Colon (tissue), 2 donors: ENCODE data around the gene RPL7A.
"Not testable (repeated sequence)": the region's sequence is repeated elsewhere in the genome, so short reads cannot be mapped to it uniquely, and the experiment has no call there.

Source experiments
- FAIRE-seq: peaks from 2 replicates; lab custom pipeline; 2012; peaks lifted over from hg19 to GRCh38; lab: Jason Lieb, UNC
- donor health status: control.
- donor health status: control.

RPL7A gene

GRCh38 chr9:133369422-133369821 is 21.4 kb downstream of the RPL7A start:
- no peak for FAIRE-seq

GRCh38 chr9:133369933-133370332 is 21.9 kb downstream of the RPL7A start:
- FAIRE-seq, result no peak

GRCh38 chr9:133370685-133371084 is 22.7 kb downstream of the RPL7A start:
- no peak for FAIRE-seq

GRCh38 chr9:133371261-133371711 is 23.3 kb downstream of the RPL7A start:
- no peak for FAIRE-seq

- no peak for FAIRE-seq
Measured at GRCh38 chr9:133372144-133372543, 24.1 kb downstream of the RPL7A start.

GRCh38 chr9:133374612-133375115 is 26.6 kb downstream of the RPL7A start:
- no peak for FAIRE-seq

GRCh38 chr9:133375116-133375723 is 27.2 kb downstream of the RPL7A start:
- no peak for FAIRE-seq

GRCh38 chr9:133375724-133376654 is 28.0 kb downstream of the RPL7A start, which contains the start of the genes STKLD1 and SURF4:
Gene STKLD1, plus strand, starts transcription at chr9:133376366. Its CDS starts 108 bp downstream, at chr9:133376474.
Gene SURF4, minus strand, starts transcription at chr9:133376060. Its CDS starts 91 bp downstream, at chr9:133375969.
- no peak for FAIRE-seq

GRCh38 chr9:133377280-133377679 is 29.3 kb downstream of the RPL7A start:
- not testable (repeated sequence) for FAIRE-seq

- FAIRE-seq, result no peak
Measured at GRCh38 chr9:133377721-133378216, 29.8 kb downstream of the RPL7A start.

- FAIRE-seq, result no peak
Measured at GRCh38 chr9:133378408-133378962, 30.5 kb downstream of the RPL7A start.

GRCh38 chr9:133379153-133380086 is 31.4 kb downstream of the RPL7A start:
- no peak for FAIRE-seq

- FAIRE-seq, result no peak
Measured at GRCh38 chr9:133380734-133381133, 32.7 kb downstream of the RPL7A start.

GRCh38 chr9:133382507-133383141 is 34.6 kb downstream of the RPL7A start:
- FAIRE-seq, result no peak

GRCh38 chr9:133383438-133383837 is 35.4 kb downstream of the RPL7A start:
- no peak for FAIRE-seq

- no peak for FAIRE-seq
Measured at GRCh38 chr9:133384736-133385321, 36.8 kb downstream of the RPL7A start.

GRCh38 chr9:133385452-133385851 is 37.4 kb downstream of the RPL7A start:
- FAIRE-seq, result no peak

GRCh38 chr9:133386338-133386737 is 38.3 kb downstream of the RPL7A start:
- no peak for FAIRE-seq

GRCh38 chr9:133387680-133388079 is 39.7 kb downstream of the RPL7A start:
- no peak for FAIRE-seq

GRCh38 chr9:133389025-133389557 is 41.1 kb downstream of the RPL7A start:
- FAIRE-seq, result no peak
